ENCODE data around the gene QSOX1.
A peak's percentile ranks its signal among the peaks of the same experiment; 100 is the strongest.
"Not testable (repeated sequence)": the region's sequence is repeated elsewhere in the genome, so short reads cannot be mapped to it uniquely, and the experiment has no call there.

Gene QSOX1, protein sequence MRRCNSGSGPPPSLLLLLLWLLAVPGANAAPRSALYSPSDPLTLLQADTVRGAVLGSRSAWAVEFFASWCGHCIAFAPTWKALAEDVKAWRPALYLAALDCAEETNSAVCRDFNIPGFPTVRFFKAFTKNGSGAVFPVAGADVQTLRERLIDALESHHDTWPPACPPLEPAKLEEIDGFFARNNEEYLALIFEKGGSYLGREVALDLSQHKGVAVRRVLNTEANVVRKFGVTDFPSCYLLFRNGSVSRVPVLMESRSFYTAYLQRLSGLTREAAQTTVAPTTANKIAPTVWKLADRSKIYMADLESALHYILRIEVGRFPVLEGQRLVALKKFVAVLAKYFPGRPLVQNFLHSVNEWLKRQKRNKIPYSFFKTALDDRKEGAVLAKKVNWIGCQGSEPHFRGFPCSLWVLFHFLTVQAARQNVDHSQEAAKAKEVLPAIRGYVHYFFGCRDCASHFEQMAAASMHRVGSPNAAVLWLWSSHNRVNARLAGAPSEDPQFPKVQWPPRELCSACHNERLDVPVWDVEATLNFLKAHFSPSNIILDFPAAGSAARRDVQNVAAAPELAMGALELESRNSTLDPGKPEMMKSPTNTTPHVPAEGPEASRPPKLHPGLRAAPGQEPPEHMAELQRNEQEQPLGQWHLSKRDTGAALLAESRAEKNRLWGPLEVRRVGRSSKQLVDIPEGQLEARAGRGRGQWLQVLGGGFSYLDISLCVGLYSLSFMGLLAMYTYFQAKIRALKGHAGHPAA

DNA sequence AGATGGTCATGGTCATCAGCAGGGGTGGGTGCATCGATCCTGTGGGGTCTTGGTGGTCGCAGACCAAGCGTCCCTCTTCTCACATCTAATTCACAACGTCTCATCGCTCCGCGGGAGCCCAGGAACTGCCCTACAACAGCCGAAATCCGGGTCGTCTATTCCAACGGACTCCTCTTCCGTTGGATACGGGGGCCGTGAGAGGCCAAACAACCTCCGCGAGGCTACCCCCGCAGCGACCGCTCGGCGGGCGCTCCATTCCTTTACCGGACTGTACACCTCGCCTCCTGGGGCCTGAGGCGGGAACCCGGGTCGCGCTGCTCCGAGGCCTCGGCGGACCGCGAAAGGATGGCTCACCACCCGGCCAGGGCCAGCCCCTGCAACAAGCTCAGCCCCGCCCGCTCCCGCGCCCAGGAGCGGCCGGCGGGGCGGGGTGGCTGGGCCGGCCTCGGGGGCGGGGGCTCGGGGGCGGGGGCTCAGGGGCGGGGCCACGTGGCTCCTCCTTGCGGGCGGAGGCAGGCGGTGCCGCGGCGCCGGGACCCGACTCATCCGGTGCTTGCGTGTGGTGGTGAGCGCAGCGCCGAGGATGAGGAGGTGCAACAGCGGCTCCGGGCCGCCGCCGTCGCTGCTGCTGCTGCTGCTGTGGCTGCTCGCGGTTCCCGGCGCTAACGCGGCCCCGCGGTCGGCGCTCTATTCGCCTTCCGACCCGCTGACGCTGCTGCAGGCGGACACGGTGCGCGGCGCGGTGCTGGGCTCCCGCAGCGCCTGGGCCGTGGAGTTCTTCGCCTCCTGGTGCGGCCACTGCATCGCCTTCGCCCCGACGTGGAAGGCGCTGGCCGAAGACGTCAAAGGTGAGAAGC is at the start of gene QSOX1:
QSOX1 (plus strand) TSS at position 545 of the 857 bp plus-strand sequence; CDS start at position 584, 39 bp downstream.
- DNase-seq, result peak; percentile 93

DNA sequence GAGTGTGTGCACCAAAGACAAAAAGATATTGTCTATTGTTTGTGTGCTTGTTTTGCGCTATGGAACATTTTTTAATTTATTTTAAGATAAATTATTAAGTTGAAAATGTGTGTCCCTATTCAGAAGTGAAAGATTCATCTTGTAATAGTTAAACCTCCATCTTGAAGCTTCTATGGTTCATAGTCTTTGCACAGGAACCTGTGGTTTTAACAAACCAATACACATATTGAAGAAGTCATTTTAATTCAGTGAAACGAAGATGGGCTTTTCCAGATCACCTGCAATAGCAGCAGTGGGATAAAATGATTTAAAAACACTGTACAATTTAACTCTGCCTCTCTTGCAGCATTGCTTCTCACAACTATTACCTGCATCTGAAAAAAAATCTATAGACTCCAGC is 42.6 kb upstream of the QSOX1 start:
- no peak for DNase-seq

DNA sequence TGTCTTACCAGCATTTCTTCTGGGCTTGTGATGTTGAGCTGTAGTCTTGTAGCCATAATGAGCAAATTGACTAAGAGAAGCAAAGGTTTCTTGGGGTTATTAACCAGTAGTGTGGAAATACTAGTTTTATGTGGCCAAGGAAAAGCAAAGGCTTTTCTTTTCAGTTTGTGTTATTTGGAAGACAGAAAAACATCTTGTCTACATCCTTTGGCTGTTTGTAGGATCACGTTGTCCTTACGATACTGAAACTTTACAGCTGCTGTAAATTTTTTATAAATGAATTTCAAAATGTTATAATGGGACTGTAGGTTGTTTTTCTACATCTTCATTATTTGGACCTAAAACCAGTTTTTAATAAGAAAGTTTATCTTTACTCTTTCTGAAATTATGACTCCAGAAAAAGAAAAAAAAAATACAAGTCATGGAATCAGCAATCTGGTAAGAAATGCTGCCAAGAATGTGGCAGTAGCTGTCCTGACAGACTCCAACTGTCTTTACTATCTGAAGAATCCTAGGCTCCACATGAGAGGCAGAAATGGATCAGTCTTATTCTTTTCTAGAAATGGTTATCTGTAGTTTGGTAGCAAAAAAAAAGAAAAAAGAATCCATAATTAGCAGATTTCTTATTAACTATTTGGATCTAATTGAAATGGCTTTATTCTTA is 41.6 kb upstream of the QSOX1 start:
- no peak for DNase-seq

DNA sequence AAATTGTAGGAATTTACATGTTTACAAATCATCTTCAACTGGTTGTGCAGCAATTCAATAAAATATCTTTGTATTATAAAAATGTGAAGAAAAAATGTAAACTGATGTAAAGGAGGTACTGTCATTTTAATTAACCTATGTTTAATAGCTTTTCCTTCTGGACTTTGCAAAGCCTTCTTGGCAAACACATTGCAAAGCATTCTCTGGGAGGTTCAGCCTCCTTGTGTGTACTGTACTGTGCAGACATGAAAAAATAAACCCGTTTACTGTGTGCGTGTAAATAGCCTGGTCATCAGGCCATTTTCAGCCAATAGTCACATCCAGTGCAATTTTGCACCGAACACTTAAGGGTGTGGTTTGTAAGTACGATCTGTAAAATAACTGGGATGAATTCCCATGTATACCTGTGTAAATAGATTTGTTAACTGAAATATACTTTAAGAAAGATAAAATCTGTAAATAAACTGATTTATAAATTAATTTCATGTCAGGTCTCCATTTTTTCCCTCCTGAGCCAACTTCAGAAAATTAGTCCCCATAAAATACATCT is 40.2 kb upstream of the QSOX1 start:
- DNase-seq, result no peak

DNA sequence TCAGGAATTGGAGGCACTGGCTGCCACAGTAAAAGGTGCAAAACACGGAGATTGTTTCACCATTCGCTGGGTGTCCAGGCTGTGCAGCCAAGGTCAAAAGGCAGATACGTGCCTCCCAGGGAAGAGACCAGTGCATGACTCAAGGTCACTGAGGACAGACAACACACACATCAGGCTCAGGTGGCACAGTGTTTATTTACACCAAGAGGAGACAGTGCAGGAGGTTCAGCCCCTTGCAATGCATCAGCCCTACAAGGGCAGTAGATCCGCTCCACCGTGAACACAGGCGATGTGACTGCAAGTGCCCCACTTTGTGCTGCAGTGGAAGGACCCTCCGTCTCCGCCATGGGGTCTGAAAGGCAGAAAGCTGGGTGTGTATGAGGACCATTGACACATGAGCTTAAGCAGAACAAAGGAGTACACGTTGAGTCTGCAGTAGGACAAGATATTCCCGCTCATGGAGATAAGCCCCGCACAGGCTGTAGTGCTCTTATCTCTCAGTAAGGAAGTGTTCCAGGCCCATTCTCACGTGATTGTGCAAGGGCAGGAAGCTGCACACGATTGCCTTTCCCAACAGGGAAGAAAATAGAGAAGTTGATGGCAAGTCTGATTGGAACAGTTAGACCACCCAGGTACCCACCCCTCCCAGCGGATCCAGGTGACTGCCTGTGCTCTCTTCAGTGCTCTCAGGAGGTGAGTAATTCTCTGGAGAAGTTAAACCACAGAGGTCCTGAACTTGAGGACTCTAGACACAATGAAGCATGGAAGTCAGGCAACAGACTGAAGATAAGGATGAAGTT is 37.5 kb upstream of the QSOX1 start:
- no peak for DNase-seq

DNA sequence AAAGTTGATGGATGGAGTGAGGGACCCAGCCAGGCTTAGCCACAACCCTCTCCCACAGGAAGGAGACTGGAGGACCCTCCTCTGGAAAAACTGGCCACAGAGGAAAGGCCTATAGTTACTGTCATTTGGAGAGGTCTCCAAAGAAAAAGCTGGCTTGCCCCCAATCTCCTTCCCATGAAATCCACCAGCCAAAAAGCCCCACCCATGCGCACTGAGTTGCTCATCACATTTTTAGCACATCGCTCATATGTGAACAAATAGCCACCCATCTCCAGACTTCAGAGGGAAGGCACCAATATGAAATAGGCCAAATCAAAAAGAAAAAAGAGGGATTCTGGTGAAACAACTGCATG is 36.9 kb upstream of the QSOX1 start:
- DNase-seq, result no peak

DNA sequence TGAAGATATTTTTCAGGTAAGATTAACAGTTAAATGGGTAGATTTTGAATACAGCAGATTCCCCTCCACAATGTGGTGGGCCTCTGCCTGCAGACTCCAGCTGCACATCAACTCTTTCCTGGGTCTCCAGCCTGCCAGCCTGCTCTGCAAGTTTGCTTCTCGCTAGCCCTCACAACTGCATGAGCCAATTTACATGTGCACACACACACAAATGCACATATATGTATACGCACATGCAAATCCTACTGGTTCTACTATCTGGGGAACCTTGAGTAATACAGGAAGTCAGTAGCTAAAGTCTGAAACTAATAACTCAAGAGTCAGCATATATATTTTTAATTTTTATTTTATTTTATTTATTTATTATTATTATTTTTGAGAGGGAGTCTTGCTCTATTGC is 34.8 kb upstream of the QSOX1 start:
- no peak for DNase-seq

DNA sequence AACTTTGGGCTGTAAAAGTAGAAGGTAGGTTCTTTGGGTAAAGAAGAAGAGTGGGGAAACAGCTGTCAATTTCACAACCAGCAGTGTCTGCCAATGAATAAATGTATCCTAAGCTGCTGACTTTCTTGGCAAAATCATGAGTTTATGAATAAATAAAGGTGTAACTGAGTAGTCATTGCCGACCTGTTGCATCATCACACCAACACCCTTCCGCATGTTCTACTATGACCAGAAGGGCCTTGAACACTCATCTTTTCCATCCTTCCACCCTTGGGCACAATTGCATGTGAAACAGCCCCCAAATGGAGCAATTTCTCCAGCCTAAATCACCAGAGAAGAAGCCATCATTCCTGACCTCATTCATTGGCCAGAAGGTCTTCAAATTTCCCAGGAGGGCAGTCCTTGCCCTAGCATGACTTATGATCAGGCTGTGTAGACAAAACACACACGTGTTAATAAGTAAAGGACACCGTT is 31.2 kb upstream of the QSOX1 start:
- DNase-seq, result no peak

DNA sequence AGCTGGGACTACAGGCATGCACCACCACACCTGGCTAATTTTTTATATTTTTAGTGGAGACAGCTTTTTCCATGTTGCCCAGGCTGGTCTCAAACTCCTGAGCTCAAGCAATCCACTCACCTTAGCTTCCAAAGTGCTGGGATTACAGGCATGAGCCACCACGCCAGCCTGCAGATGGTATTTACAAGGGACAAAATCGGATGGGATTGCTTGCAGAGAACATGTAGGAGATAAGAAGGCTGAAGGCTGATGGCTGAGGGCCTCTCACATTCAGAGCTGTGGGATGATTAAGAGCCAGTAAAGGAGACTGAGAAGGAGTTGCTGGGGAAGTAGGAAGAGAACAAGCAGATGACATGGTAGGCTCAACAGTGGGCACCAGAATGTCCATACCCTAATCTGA is 24.0 kb upstream of the QSOX1 start:
- DNase-seq, result peak; percentile 29

DNA sequence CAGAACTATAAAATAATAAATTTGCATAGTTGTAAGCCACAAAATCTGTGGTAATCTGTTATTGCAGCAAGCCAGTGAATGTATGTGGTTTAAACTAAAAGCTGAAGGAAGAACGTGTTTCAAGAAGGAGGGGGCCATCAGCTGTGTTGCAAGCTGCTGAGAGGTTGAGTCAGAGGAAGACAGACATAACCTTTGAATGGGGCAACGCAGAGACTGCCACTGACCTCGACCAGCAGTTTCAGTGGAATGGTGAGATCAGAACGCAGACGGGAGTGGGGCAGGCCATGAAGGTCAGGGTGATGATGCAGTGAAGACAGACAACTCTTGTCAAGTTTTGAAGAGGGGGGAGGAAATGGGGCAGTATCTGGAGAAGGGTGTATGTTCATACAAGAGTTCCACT is 23.2 kb upstream of the QSOX1 start:
- no peak for DNase-seq

DNA sequence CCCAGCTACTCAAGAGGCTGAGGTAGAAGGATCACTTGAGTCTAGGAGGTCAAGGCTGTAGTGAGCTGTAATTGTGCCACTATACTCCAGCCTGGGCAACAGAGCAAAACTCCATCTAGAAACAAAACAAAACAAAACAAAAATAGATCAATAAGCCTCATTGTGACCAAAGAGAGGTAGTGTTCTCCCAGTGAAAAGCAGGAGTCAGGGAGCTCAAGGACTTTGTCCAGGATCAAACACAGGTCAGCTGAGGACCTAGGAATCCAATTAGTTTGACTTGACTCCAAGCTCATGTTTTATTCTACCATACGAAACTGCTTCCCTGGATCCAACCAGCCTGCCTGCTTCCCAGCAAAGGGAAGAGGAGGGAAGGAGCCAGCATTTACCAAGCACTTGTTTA is 21.5 kb upstream of the QSOX1 start:
- peak; percentile 54 for DNase-seq

DNA sequence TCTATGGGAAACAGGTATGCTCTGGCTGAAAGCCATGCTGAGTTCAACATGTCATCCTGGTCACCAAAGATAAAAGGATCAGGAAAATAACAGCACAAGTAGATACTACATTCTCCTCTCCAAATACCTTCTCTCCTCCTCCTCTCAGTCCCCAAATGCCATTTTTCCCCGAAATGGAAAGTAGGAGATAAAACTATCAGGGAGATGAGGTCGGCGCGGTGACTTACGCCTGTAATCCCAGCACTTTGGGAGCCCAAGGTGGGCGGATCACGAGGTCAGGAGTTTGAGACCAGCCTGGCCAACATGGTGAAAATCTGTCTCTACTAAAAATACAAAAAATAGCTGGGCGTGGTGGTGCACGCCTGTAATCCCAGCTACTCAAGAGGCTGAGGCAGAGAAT is 21.0 kb upstream of the QSOX1 start:
- DNase-seq, result not testable (repeated sequence)

DNA sequence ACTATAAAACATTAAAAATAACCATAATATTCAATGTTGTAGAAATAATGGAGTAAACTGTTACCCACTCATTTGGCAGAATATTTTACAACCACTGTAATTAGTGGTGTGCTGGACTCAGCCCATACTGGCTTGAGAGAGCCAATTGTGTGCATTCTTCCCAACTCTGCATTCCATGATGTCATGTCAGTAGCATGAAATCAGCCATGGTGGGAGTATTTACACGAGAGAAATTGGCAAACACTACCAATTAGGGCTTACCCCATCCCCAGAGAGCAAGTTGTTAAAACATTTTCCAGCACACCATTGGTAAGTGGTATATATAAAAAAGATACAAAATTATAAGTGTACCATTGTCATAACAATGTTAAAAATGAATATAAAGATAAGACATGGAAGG is 19.1 kb upstream of the QSOX1 start:
- DNase-seq, result no peak

DNA sequence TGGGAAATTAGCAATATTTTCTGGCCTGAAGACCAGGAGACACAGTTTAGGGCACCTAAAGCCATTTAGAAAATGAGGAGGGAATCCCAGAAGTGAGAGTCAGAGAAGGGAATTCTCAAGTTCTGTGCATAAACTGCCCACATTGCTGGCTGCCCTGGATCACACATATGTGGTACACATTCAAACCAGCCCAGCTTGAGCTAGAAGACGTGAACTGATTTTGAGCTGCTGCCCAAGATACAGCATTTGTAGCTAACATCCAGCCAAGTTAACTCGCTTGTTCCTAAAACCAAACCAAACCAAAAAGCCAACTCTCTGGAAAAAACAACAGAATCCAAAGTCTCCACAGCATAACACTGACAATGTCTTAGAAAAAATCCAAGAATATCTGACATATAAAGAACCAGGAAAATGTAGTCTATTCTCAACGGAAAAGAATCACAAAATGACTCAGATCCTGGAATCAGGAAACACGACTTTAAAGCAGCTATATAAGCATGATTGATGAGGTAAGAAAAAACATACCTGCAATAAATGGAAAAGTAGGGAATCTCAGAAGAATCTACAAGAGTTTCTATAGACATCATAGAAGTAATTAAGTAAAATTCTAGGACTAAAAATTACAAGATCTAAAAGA is 18.2 kb upstream of the QSOX1 start:
- no peak for DNase-seq

DNA sequence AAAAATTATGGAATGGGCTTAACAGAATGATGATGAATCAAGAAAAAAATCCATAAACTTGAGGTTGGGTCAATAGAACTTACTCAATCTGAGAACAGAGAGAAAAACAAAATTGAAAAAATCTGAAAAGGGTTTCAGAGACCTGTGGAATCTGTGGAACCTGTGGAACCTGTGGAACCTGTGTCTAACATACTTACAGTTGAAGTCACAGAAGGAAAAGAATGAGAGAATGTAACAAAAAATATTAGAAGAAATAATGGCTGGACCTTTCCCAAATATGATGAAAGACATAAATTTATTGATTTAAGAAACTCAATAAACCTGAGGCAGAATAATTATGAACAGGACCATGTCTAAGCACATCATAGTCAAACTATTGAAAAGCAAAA is 17.7 kb upstream of the QSOX1 start:
- no peak for DNase-seq

DNA sequence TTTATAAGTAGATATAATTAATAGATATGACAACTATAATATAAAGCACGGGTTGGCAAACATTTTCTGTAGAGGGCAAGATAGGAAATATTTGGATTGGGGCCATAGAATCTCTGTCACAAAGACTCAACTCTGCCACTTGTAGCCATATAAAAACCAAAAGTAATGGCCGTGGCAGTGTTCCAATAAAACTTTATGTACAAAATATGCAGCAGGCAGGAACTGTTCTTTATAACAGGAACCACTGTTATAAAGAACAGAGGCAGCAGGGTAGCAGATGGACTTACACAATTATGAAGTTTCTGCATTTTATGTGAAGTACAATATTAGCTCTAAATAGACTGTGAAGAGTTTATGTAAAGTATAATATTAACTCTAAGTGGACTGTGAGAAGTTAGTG is 16.9 kb upstream of the QSOX1 start:
- DNase-seq, result no peak

DNA sequence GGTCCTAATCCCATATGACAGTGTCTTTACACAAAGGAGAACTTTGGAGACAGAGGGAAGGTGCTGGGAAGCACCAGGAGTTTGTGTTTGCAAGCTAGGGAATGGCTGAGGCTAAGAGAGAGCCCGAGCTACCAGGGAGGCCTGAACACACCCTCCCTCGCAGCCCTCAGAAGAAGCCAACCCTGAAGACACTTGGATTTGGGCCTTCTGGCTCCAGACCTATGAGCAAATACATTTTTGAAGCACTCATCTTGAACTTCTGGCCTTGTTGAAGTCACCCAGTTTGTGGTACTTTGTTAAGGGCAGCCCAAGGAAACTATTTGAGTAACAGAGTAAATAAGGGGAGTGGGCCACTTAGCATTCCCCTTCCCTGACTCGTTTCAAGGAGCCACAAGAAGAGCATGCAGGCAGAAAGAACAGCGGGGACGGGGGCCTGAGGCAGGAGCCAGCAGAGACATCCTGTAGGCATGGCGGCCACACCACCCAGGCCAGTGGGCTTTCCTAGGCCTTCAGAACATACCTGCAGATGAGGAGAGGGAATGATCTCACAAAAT is 13.2 kb upstream of the QSOX1 start:
- DNase-seq, result no peak

DNA sequence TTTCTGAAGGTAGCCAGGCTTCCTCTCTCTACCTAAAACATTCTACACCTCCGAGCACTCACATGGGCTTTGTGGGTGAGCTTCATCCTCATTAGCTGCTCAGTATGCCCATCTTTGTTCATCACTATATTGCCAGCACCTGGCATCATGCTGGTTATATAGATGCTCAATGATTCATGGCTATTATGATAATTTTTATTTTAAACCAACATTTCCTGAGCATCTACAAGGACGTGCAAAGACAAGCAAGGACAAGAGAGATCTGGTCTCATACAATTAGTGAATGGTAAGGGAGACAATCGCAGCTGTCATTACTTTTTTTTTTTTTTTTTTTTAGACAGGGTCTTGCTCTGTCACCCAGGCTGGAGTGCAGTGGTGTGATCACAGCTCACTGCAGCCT is 11.3 kb upstream of the QSOX1 start:
- DNase-seq, result no peak

DNA sequence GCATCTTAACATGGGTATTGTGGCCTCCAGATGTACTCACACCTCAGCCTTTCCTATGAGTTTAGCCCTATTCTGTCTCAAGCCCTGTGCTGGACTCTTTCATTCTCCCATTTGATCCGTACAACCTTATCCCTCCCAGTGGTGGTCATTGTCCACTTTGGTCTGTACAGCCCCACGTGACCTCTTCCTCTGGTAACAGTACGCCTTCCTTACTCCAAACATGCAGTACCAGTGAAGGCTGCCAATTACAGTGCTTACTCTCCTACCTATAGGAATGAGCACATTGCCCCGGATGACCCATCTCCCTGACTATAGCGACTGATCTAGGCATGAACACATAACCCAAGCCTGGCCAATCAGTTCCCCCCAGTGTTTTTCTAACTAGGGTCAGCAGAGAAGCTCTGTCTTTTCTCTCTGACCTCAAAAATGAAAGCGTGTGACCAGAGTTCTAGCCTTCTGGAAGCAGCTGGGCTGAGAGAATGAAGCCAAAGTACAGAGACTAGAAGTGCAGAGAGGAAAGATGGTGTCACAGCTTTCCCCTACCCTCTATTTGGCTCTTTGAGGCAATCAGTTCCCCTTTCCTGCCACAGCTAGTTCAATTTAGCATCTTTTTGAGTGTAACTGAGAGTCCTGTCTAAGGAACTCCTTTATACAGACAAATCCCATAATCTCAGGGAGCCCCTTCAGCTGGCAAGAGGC is 9.9 kb upstream of the QSOX1 start:
- peak; percentile 40 for DNase-seq

DNA sequence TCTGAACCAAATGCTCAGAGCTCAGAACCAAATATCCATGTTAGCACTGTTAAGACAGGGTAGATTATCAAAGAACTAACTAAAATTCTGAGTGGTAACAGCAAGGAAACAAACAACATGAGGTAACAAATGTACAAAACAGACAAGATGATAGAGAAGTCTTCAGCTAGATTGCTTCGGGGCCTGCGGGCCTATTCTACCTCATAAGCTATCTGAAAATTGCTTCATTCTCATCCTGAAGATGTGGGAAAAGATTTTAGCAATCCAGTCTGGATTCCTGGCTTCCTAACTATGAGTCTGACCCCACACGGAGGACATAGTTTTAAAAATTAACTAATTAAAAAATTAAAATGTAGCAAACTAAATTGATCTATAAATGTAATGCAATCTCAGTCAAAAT is 9.2 kb upstream of the QSOX1 start:
- no peak for DNase-seq

Data from NCI-H82 (cell line).